Transverse colon (tissue), 4 donors: ENCODE results near the gene SSH3. TPM values are rescaled to one million over a fixed set of nuclear protein-coding genes. Genes with fewer than 3 reads are reported as not detected.
A peak's percentile ranks its signal among the peaks of the same experiment; 100 is the strongest.

ENCODE experiments used
- DNase-seq: peaks from one replicate; pipeline ENCODE4 v3.0.0-alpha.2; 2019
- H3K27ac ChIP-seq, 4 donors: fragments of 200-600 bp; sonication (generic); 2 replicates each; pipeline ENCODE4 v1.5.1; 2016 to 2018; ENCODE audit warnings: inconsistent platforms in 4 of 4
- H3K27me3 ChIP-seq: fragments of 200-600 bp; sonication (generic); 2 replicates; pipeline ENCODE4 v1.5.1; 2017; ENCODE audit warnings: inconsistent platforms
- H3K36me3 ChIP-seq, 4 donors: fragments of 200-600 bp; sonication (generic); 2 replicates each; pipeline ENCODE4 v1.5.1; 2017 to 2019; ENCODE audit warnings: inconsistent platforms in 4 of 4
- H3K4me1 ChIP-seq, 4 donors: fragments of 200-600 bp; sonication (generic); 2 replicates each; pipeline ENCODE4 v1.5.1; 2017 to 2020; ENCODE audit warnings: inconsistent platforms in 4 of 4
- H3K4me3 ChIP-seq, 4 donors: fragments of 200-600 bp; sonication (generic); 1 replicate in 1 of 4; 2 replicates in 3 of 4; pipeline versions ENCODE4 v1.5.1 to v1.6.1; 2017 to 2019; ENCODE audit warnings: inconsistent platforms in 4 of 4
- H3K9me3 ChIP-seq, 2 donors: fragments of 200-600 bp; sonication (generic); 2 replicates each; pipeline ENCODE4 v1.5.1; 2017 to 2019; ENCODE audit warnings: inconsistent platforms in 2 of 2
- EP300 ChIP-seq: sonication (generic); formaldehyde crosslinking; IDR thresholded peaks from one replicate; pipeline ENCODE4 v1.6.1; 2017; ENCODE audit warnings: antibody characterized with exemption, low read depth
- POLR2A ChIP-seq: fragments of 450-650 bp; IDR thresholded peaks from one replicate; pipeline ENCODE4 v1.6.1; 2016; ENCODE audit warnings: antibody characterized with exemption, mild to moderate bottlenecking, moderate library complexity
- POLR2AphosphoS5 ChIP-seq, 3 donors: sonication (generic); formaldehyde crosslinking; IDR thresholded peaks; one replicate each; pipeline ENCODE4 v1.6.1; 2016; ENCODE audit warnings: antibody characterized with exemption in 3 of 3
- WGBS, 2 donors: methylation state at CpG; one replicate each; pipeline ENCODE4 v1.1.5; 2018; ENCODE audit warnings: low coverage in 1 of 2; 5-methylcytosine and 5-hydroxymethylcytosine counted together
- in situ Hi-C, 4 donors: fragments of 200-750 bp; cut with MboI; loops; one replicate each; pipeline versions ENCODE4 v1.15.0 to v1.15.1; 2017; ENCODE audit warnings: low sequenced_read_pairs in 3 of 4, low pct_ligation_motif_present in 1 of 4, low pct_unique_long_range_greater_than_20kb in 1 of 4
- intact Hi-C: fragments of 100-400 bp; cut with DNase I; formaldehyde crosslinking; loops from one replicate; pipeline ENCODE4 v1.15.1; 2023; ENCODE audit warnings: low total_unique reads
- total RNA-seq, 4 donors: library from RNA; depleted of rRNA; stranded (reverse); fragments of >200 nt; gene quantifications; one replicate each; pipeline ENCODE4 v1.1.0, GENCODE V29; 2016
- TF ChIP-seq, protein P1 (sequence below), 5 experiments: fragments of 200-600 bp in 3 of 5; fragments of 450-650 bp in 2 of 5; sonication (generic) in 3 of 5; IDR thresholded peaks; 1 replicate in 2 of 5; 2 replicates in 3 of 5; pipeline ENCODE4 v1.5.1; 2016 to 2017; ENCODE audit warnings: antibody characterized with exemption in 5 of 5, inconsistent platforms in 3 of 5, mild to moderate bottlenecking in 2 of 5, moderate library complexity in 1 of 5

Gene SSH3
- total RNA-seq, 4 donors from 2014 or later, result 73.0 to 174 (median 123) TPM

DNA sequence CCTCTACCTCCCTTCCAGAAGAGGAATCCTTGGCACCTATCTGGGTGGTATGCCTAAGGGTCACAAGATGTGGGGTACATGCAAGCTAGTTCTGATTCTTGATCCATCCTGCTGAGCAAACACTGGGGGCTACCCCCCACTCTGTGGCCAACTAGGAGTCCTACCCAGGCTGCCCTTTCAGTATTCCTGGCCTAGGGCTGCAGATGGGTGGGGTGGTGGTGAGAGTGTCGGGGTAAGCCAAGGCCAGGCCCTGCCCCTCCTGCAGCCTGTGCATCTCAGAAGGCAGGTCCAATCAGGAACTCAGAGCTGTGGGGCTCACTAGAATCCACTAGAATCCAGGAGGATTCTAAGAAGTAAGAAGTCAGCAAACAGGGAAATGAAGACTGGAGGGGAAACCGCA is 10.9 kb downstream of the SSH3 start:
- DNase-seq, result no peak
- 79 to 88% methylated on average over 1 to 2 of the region's 2 CpGs for WGBS, 2 donors
- intact Hi-C loops, result no loop called here
- H3K27me3 ChIP-seq, result no peaks in the 10 kb centered on the region
- peaks cover 14 to 33% (median 27%) of the 10 kb centered on the region in 4 donors for H3K4me1 ChIP-seq
- no peak overlapping the region for H3K4me3 ChIP-seq
- TF ChIP-seq POLR2A, result no peak
- TF ChIP-seq EP300, result no peak
- TF ChIP-seq POLR2AphosphoS5 (IDR thresholded peaks at IDR 0.05), result no peak
- TF ChIP-seq, protein P1, sequence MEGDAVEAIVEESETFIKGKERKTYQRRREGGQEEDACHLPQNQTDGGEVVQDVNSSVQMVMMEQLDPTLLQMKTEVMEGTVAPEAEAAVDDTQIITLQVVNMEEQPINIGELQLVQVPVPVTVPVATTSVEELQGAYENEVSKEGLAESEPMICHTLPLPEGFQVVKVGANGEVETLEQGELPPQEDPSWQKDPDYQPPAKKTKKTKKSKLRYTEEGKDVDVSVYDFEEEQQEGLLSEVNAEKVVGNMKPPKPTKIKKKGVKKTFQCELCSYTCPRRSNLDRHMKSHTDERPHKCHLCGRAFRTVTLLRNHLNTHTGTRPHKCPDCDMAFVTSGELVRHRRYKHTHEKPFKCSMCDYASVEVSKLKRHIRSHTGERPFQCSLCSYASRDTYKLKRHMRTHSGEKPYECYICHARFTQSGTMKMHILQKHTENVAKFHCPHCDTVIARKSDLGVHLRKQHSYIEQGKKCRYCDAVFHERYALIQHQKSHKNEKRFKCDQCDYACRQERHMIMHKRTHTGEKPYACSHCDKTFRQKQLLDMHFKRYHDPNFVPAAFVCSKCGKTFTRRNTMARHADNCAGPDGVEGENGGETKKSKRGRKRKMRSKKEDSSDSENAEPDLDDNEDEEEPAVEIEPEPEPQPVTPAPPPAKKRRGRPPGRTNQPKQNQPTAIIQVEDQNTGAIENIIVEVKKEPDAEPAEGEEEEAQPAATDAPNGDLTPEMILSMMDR (IDR thresholded peaks at IDR 0.05), result no peak
- no peaks in the 10 kb centered on the region for H3K9me3 ChIP-seq
- in situ Hi-C loops, result loop anchor here in 1 of 4 donors (5.0 kb wide), 1 partner anchor 52 kb away; no protein-coding TSS in a partner anchor
- H3K36me3 ChIP-seq, result peaks cover 0 to 9% (median 0%) of the 10 kb centered on the region in 4 donors
- no peak overlapping the region for H3K27ac ChIP-seq

DNA sequence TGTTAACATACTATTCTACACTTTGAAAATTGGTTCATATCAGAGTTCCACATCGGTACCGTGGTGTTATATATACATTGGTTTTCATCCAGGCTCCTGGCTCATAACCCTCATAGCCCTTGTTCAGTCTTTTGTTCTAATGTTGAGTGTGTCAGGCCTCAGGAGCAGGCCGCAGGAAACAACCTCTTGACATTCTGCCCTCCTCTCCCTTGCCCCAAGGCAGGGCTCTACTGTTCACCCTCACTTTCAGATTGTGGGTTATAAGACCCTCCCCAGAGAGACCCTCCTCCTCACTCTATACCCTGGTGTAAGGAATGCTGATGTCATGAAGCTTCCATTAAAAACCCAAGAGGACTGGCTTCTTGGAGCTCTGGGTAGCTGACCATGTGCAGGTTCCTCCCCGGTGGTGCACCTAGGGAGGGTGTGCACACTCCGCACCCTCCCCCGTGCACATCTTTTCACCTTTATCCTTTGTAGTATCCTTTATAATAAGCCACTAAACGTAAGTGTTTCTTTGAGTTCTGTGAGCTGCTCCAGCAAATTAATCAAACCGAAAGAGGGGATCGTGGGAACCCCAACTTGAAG is 12.1 kb downstream of the SSH3 start:
- H3K4me1 ChIP-seq, result peaks cover 14 to 41% (median 32%) of the 10 kb centered on the region in 4 donors
- TF ChIP-seq POLR2AphosphoS5 (IDR thresholded peaks at IDR 0.05) (no peak), EP300 (no peak), POLR2A (no peak)
- TF ChIP-seq, protein P1 (IDR thresholded peaks at IDR 0.05), result no peak
- no peak overlapping the region for H3K27ac ChIP-seq
- DNase-seq, result no peak
- 72 to 84% methylated on average over 3 to 9 of the region's 9 CpGs for WGBS, 2 donors
- intact Hi-C loops (no loop called here), in situ Hi-C loops (loop anchor here in 1 of 4 donors (5.0 kb wide), 1 partner anchor 48 kb away; the partner anchor contains the start of gene GRK2)
- H3K36me3 ChIP-seq, result no peaks in the 10 kb centered on the region
- no peak overlapping the region for H3K4me3 ChIP-seq
- H3K9me3 ChIP-seq, result no peaks in the 10 kb centered on the region
- H3K27me3 ChIP-seq, result no peaks in the 10 kb centered on the region

DNA sequence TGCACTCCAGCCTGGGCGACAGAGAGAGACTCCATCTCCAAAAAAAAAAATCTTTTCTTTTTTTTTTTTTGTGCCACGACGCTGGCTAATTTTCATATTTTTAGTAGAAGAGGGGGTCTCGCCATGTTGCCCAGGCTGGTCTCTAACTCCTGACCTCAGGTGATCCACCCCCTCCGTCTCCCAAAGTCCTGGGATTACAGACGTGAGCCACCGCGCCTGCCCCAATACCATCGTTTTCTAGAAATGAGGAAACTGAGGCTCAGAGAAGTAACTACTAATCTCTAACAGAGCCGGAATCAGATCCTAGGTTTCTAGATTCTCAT is 13.5 kb downstream of the SSH3 start:
- DNase-seq, result no peak
- TF ChIP-seq POLR2AphosphoS5 (IDR thresholded peaks at IDR 0.05), result no peak
- TF ChIP-seq, protein P1 (IDR thresholded peaks at IDR 0.05), result no peak
- no peak for TF ChIP-seq EP300
- no peak for TF ChIP-seq POLR2A
- intact Hi-C loops (loop anchor here (2.0 kb wide), 1 partner anchor 50 kb away; the partner anchor contains the start of gene GRK2), in situ Hi-C loops (loop anchor here in 1 of 4 donors (5.0 kb wide), 1 partner anchor 50 kb away; the partner anchor contains the start of gene GRK2)
- no peaks in the 10 kb centered on the region for H3K27me3 ChIP-seq
- peaks cover 14 to 43% (median 33%) of the 10 kb centered on the region in 4 donors for H3K4me1 ChIP-seq
- peak overlapping the region; percentile 97 to 99 (median 97) for H3K27ac ChIP-seq
- 0 to 1% methylated on average over 4 to 10 of the region's 10 CpGs for WGBS, 2 donors
- H3K9me3 ChIP-seq, result no peaks in the 10 kb centered on the region
- H3K4me3 ChIP-seq, result peak overlapping the region; percentile 51 to 96 (median 88)
- no peaks in the 10 kb centered on the region for H3K36me3 ChIP-seq

DNA sequence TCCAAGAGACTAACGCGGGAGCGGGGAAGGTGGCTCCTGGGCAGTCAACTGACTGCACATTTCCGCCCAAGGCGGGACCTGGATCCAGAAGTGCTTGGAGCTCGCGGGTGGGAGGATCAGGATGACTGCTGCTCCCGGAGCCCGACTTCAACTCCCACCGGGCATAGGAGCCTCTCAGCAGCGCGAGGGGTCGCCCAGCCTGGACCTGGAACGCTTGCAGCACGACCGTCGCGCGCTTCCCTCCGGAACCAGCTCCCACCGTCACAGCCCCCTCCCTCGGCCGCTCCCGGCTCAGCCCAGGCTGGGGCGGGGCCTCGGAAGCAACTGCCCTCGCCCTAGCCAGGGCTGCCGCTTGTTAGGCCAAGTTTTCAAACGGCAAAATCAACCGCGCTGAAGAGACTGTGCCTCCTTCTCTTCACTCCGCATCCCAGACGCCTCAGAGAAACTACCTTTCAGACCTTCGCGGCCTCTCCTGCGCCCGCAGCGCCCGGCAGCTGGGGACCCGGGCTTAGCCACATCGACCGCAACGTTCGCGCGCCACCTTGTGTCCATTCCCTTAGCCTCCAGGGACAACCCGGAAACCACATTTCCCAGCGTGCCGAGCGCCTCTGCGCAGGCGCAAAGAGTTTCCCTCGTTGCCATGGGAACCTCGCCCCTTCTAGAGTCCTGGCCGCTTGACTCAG is 14.0 kb downstream of the SSH3 start:
- in situ Hi-C loops (loop anchor here in 1 of 4 donors (5.0 kb wide), 1 partner anchor 50 kb away; the partner anchor contains the start of gene GRK2), intact Hi-C loops (loop anchor here (2.0 kb wide), 1 partner anchor 51 kb away; the partner anchor contains the start of gene GRK2)
- TF ChIP-seq, protein P1 (IDR thresholded peaks at IDR 0.05), result peak; percentile 90 to 100 (median 93)
- TF ChIP-seq EP300 (no peak), POLR2AphosphoS5 (IDR thresholded peaks at IDR 0.05) (peak in 2 of 3 donors; percentile 78 to 88), POLR2A (peak; percentile 89)
- 1% methylated on average over 46 of the region's 55 CpGs; no CpG with 5 or more reads in 1 of the 2 donors for WGBS, 2 donors
- no peaks in the 10 kb centered on the region for H3K36me3 ChIP-seq
- no peaks in the 10 kb centered on the region for H3K9me3 ChIP-seq
- peak overlapping the region; percentile 97 to 99 (median 97) for H3K27ac ChIP-seq
- H3K27me3 ChIP-seq, result no peaks in the 10 kb centered on the region
- peak; percentile 98 for DNase-seq
- peaks cover 14 to 39% (median 31%) of the 10 kb centered on the region in 4 donors for H3K4me1 ChIP-seq
- peak overlapping the region; percentile 51 to 96 (median 88) for H3K4me3 ChIP-seq
